Fibroblast of skin of scalp (primary cell): Measurements from ENCODE around the gene ID1.
"Not testable (repeated sequence)": the region's sequence is repeated elsewhere in the genome, so short reads cannot be mapped to it uniquely, and the experiment has no call there.

ENCODE experiments used
- DNase-seq: peaks from one replicate; pipeline ENCODE4 v3.0.0-alpha.2; 2013

The ID1 gene

GRCh38 chr20:31602779-31603441 is 2.2 kb upstream of the ID1 start:
- DNase-seq, result peak; percentile 54

GRCh38 chr20:31603822-31604566 is 1.1 kb upstream of the ID1 start:
- DNase-seq, result peak; percentile 94

GRCh38 chr20:31604567-31605030 is 490 bp upstream of the ID1 start:
- DNase-seq, result no peak

- no peak for DNase-seq
Measured at GRCh38 chr20:31605902-31606803, 1.1 kb downstream of the ID1 start.

GRCh38 chr20:31606804-31607639 is 1.9 kb downstream of the ID1 start:
- DNase-seq, result peak; percentile 64

DNA sequence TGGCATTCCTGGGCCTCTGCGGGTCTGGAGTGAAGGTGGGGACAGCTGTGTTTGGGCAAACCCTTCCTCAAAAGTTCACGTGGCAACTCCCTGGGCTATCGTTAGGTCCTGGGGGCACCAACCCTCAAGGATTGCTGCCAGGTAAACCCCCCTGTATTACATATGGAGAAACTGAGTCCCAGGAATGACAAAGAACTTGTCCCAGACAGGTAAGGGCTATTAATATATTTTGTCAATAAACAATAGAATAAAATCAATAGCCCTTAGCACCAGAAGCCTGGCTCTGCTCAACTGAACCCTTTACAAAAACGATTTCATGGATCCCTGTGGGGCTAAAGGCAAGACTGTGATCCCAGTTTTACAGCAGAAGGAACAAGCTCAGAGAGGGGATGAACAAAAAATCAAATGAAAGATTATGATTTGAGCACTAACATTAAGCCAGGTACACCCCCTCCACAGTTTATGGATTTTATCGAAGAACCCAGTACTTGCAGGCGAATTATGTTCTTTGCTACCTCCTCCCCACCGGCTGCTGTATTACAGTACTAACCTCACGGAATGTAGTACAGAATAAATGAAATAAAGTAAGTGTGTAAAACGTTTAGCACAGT is 2.7 kb downstream of the ID1 start:
- no peak for DNase-seq

GRCh38 chr20:31608251-31608945 is 3.3 kb downstream of the ID1 start:
- no peak for DNase-seq

- not testable (repeated sequence) for DNase-seq
Measured at GRCh38 chr20:31612271-31612640, 7.2 kb downstream of the ID1 start.

- DNase-seq, result no peak
Measured at GRCh38 chr20:31615416-31615815, 10.3 kb downstream of the ID1 start.

GRCh38 chr20:31617432-31618104 is 12.5 kb downstream of the ID1 start:
- DNase-seq, result no peak

DNA sequence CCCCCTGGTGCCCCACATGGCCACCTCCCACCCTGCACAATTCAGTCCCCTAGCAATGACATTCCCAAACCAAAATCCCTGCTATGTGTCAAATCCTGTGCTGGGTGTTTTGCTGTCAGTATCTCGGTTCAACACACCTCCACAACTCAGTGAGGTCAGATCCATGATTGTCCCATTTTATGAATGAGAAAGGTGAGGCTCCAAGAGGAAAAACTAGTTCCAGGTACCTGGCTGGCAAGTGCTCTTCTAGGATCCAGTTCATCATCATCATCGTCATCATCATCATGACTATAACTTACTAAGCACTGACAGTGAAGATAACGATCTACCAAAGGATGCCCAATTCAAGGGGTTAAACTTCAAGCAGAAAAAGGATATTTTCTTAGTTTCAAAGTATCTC is 15.2 kb downstream of the ID1 start:
- DNase-seq, result no peak

DNA sequence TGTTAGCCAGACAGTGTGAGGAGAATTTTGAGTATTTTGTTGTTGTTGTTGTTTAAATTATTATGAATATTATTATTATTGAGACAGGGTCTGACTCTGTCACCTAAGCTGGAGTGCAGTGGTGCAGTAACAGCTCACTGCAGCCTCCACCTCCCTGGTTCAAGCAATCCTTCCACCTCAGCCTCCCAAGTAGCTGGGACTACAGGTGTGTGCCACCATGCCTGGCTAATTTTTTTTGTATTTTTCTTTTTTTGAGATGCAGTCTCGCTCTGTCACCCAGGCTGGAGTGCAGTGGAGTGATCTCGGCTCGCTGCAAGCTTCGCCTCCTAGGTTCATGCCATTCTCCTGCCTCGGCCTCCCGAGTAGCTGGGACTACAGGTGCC is 18.0 kb downstream of the ID1 start:
- not testable (repeated sequence) for DNase-seq

DNA sequence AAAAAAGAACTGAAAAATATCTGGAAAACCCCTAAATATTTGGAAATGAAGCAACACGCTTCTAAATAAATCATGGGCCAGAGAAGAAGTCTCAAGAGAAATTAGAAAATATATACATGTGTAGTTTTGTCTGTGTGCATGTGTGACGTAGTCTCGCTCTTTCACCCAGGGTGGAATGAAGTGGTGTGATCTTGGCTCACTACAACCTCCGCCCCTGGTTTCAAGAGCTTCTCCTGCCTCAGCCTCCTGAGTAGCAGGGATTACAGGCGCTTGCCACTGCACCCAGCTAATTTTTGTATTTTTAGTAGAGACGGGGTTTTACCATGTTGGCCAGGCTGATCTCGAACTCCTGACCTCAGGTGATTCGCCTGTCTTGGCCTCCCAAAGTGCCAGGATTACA is 21.4 kb downstream of the ID1 start:
- DNase-seq, result not testable (repeated sequence)

DNA sequence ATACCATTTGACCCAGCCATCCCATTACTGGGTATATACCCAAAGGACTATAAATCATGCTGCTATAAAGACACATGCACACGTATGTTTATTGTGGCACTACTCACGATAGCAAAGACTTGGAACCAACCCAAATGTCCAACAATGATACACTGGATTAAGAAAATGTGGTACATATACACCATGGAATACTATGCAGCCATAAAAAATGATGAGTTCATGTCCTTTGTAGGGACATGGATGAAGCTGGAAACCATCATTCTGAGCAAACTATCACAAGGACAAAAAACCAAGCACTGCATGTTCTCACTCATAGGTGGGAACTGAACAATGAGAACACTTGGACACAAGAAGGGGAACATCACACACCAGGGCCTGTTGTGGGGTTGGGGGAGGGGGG is 23.0 kb downstream of the ID1 start:
- DNase-seq, result not testable (repeated sequence)

- DNase-seq, result no peak
Measured at GRCh38 chr20:31630187-31630790, 25.2 kb downstream of the ID1 start.

DNA sequence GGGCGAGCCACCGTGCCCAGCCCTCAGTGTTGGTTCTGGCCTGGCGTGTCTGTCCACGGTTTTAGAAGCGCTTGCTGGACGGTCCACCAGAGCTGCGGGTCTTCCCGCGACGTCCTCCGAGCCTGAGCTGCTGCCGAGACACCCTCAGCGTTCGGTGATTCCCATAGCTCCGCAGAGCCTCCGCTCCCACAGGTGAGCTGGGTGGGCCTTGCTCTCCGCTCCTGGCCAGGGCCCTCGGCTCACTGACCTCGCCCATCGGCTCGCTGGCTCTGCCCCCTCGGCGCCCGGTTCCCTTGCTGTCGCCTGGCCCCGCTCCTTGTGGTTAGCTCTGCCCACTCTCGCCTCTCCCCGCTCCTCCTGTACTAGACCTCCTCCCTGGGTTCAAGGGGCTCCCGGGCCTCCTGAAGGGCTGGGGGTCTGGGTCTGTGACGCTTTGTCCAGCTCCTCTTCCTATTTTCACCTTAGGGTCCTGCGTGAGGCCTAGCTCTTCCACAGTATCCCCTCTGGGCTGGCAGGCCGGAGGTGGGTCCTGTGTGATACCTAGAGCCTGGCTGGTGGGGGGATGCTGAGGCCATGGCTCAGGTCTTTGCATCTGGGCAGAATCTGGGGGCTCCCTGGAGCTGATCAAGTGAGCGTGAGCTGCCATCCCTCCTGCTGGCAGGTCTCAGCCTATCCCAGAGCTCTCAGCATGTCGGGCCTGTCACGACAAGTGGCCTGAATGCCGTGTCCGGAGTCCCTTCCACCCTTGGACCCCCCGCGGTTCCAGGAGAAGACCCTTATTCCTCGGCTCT is 27.7 kb downstream of the ID1 start:
- no peak for DNase-seq

DNA sequence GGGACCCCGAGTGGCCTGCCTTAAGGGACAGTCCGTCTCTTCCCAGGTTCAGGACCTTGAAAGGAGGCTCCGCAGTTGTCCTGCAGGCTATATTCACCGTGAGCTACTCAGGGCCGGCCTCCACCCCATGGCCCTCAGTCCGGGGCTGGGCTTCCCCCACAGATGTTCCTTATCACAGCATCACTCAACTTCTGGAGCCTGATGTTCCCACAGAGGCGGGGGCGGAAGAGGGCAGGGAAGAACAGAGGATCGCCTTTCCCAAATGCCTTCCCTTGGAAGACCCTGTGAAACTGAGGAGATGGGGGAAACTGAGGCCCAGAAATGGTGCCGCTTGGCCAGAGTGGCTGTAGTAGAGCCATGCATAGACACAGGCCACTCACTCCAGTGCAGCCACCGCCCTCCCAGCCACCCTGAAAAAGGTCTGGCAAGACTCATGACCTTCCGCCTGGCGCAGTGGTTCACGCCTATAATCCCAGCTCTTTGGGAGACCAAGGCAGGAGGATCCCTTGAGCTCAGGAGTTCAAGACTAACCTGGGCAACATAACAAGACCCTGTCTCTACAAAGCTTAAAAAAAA is 28.3 kb downstream of the ID1 start:
- no peak for DNase-seq

- DNase-seq, result no peak
Measured at GRCh38 chr20:31637660-31638059, 32.6 kb downstream of the ID1 start, which contains the start of gene COX4I2. Gene COX4I2, plus strand, starts transcription at chr20:31637912. Its CDS starts 1,106 bp downstream, at chr20:31639018.

DNA sequence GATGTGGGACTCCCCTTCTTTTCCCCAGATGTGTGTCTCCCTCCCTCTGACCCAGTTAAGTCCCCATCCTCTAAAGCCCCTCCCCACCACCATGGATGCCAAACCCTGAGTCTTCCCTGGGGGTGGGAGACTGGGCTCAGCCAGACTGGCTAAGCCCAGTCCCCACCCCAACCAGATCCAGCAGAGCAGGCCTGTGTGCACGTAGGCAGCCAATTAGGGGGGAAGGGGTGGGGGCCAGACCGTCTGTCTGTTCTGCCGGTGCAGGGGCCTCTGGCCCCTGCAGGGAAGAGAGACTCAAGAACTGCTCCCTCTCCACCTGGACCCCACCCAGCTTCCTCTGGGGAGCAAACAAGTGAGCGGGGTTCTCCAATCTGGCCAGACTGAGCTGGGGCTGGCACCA is 33.2 kb downstream of the ID1 start:
- DNase-seq, result no peak
